GM19397 (cell line): ENCODE data around the gene VANGL1.

Experiments used
- ATAC-seq: cut with Tn5 transposase; IDR thresholded peaks from one replicate; pipeline ENCODE4 v1.9.1; 2021; ENCODE audit warnings: mild to moderate bottlenecking, moderate library complexity; ENCODE audit not compliant: unreplicated experiment

VANGL1 gene

DNA sequence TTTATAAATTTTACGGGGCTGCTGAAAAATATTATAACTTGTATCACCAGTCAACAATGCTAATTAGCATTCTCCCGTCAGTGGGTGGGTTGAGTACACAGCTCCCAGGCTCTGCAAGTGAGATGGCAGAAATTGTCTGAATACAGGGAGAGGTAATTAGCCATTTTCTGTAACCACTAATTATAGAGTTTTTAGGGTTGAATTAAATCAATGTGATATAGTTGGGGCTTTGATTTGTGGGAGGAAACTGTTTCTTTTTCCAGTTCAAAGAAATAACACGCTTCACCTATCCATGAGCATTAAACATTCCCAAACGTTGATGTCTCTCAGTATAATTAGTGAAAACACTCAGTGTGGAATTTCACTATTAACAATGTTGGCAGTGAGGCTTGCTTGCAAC, 1.5 kb downstream of the VANGL1 start:
- no peak for ATAC-seq

- ATAC-seq, result no peak
Observed at GRCh38 chr1:115643666-115644065, 1.9 kb downstream of the VANGL1 start.

DNA sequence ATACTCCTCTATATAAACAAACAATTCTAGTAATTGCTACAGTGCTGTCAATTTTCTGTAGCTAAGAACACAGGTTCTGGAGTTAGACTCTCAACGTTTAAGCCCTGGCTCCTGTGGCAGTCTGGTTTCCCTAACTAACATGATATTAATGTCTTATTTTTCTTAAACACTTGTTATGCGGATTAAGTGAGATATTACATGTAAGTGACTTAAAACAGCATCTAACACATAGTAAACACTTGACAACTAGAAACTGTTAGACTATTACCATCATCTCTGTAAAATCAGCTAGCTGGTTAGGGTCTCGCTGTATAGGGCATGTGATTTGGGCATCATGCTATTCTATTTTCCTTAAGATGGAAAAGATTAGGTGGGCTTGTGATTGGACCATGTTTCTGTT, 2.3 kb downstream of the VANGL1 start:
- ATAC-seq, result no peak

GRCh38 chr1:115647047-115647446, 5.3 kb downstream of the VANGL1 start:
- no peak for ATAC-seq

DNA sequence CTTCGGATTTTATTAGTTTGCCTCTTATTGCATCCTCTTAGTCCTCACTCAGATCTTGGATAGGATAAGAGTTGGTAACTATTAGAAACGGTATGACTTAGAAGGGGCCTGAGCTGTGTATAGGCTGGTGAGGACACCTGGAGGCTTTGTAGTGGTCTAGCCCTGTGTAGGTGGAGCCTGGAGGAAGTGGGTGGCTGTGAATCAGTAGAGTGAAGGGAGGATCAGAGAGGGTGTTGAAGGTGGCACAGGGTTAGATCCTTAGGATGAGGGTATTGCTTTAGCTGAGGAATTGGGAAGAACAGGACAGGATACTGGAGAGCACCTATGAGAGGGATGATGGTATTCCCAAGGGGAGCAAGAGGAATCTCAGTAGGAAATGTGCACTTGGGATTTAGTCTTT, 5.7 kb downstream of the VANGL1 start:
- ATAC-seq, result no peak

DNA sequence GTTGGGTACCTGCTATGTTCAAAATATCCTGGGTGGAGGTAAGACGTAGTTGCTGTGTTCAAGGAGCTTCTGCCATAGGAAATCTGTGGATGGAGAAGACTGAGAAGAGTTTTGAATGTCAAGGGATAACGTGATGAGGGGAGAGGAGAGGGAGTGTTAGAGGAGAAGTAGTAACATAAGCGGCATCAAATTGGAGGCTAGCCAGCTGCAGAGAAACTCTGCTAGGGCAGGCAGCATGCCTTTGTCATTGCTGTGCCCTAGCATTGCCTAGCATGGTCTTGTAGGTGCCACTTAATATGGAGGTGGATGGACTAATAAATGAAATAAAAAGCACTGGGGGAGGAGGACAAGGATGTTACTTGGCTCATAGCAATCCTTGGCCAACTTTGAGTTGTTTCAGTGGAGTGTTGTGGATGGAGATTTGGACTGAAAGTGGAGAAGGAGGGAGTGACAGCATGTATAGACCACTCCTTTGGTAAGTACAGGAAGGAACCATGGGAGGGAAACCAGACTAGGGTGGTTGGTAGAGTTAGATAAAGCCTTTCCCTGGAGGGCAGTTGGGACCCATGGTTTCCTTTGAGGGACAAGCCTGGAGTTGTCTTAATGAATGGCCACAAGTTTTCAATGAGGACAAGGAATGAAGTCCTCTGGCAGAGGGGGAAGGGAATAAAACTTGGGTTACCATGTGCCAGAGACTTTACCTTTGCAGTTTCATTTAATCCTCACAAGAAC, 6.3 kb downstream of the VANGL1 start:
- no peak for ATAC-seq

DNA sequence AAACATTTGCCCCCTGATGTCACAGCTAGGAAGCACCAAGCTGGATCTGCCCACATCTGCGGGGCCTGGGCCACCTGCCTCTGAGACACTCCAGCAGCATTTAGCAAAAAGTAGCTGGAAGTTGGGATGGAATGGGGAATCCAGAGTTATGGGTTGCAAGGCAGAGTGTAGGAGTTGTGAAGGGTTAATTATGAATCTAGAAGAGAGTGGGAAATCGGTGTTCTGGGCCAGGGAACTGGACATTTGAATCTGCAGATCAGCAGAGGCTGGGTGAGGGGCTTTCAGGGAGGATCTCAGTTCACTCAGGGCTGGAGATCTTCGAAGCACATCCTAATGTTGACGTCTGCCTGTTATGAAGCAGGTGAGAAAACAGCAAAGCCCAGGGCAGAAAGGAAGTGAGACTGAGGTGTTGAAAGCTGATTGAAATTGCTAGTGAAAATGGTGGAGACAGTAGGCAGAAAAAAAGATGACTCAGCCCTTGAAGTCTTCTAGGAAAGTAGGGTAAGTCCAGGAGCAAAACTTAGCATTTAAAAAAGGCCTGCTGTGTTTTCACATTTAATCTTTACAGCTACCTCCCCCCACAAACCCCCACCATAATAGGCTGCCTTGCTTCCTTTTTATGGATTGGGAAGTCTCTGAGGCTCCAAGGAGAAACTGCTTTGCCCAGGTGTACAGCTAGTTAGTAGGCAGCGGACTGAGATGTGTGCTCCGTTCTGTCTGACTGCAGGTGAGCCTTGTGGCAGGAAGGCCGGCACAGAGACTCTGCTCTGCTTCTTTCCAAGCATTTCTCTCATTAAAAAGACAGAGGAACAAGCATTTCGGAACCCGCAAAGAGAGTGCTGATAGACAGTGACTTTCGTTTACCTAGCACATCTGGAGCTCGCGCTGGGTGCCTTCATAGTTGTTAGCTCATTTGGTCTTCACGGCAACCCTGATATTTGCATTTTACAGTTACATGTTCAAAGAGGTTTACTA, 7.2 kb downstream of the VANGL1 start:
- ATAC-seq, result peak; percentile 77

DNA sequence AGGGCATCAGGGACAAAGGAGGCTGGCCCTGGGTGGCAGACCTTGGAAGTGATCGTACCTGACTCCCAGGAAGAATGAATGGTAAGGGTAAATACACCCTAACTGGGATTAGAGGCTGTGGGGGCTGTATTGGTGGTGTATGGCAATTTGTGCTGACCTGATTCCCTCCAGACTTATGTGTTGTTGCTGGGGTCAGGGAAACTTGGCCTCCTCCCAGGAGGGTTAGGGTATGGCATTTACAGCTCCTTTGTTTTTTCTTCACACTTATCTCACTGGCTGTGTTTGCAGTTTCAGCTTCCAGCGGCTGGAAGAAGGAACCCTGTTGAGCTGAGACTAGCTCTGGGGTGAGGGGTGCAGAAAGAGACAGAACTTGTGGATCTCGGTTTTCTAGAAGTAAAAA, 8.2 kb downstream of the VANGL1 start:
- no peak for ATAC-seq

GRCh38 chr1:115650961-115651360, 9.2 kb downstream of the VANGL1 start:
- no peak for ATAC-seq

- no peak for ATAC-seq
Observed at GRCh38 chr1:115651391-115651790, 9.6 kb downstream of the VANGL1 start.

DNA sequence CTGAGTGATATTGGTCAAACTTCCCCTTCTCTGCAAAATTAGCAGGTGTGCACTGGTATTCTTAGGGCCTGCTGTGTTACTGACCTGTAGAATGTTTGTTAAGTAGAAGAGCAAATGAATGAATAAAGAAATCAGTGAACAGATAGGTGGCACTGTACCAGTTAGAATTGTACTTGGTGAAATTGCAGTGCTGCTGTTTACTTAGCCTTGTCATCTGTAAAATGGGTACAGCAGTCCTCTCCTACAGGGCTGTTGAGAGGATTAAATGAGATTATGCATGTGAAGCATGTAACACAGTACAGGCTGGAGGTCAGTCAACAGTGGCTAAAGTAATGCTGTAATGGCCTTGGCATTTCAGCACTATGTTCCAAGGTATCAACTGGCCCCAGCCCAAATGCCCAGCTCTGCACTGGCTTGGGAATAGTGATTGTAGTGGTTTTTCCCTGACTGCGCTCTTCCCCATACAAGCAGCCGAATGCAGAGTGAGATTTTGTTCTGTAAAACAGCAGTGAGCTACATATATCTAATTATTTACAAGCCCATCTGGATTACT, 10.5 kb downstream of the VANGL1 start:
- ATAC-seq, result no peak

DNA sequence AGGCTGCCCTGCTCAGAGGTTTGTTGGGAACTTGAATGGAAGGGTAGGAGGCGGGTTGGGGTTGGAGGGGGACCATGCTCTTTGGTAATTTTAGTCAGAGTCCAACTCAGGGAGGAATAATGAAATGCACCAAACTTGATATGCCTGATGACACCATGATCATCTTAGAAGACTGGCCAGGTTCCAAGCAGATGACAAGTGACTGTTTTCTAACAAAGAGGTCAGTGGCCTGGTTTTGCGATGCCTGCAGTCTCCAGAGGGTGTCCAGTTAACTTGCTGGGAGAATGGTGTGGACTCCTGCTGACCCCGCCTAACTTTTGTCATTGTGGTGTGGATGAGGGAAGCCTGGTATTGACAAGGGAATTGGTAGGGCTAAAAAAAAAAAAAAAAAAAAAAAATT, 12.4 kb downstream of the VANGL1 start:
- ATAC-seq, result no peak

- ATAC-seq, result no peak
Observed at GRCh38 chr1:115654663-115655305, 13.0 kb downstream of the VANGL1 start.

GRCh38 chr1:115655306-115655663, 13.5 kb downstream of the VANGL1 start:
- no peak for ATAC-seq

DNA sequence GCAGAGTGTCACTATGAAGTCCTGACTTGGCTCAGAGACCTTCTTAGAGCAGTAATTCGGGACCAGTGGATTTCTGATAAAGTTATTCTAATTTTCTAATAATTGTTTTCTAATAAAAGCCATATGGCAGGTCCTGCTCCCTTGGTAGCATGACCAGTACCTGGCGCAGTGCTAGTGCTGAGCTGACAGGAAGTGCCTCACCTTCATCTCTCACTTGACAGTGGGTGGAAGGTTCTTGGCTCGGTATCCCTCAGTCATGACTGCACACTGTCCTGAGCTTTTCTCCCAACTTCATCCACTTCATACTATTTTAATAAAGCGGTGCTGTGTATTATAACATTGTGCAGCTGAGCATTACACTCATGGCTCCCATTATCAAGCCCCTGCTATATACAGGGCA, 14.1 kb downstream of the VANGL1 start:
- ATAC-seq, result no peak

DNA sequence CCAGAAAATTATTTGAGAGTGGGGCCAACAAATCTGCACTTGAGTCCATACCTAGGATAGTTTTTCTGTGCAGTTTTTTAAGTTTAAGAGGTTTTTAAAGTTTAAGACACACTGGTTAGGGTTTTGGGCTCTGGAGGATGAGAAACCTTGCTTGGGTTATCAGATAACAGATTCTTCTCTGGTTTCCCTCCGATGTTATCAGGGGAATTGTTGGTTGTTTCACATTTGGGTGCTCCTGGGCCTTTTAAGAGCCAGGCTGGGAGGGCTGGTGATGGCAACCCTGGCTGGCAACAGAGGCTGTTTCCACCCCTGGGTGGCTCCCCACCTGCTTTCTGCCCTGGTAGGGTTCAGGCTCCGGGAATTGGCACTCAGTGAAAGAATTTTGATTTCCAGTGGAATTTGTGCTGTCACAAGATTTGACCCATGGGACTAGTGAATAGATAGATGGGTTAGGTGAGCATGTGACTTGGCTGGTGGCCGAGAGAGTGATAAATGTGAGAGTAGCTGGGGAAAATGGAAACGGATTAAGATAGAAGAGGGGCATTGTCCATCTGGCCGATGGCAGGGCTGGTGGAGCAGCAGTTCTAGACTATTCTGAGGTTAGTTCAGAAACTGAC, 14.8 kb downstream of the VANGL1 start:
- no peak for ATAC-seq

DNA sequence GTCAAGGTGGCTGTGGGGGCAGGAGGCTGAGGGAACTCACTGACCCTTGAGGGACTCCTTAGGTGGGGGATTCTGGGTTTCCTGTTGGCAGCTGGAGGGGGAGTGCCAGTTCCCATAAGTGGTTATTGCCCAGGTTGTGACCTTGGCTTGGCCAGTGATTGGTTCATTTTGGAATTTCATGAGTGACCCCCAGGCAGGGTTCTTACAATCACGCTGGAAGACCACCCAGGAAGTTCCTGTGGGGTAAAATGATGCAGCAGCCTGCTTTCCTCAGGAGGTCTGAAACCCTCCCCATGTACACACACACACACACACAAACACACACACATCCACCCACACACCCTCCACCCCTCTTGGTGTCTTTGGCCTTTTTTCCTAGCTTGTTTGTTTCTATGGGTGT, 16.9 kb downstream of the VANGL1 start:
- no peak for ATAC-seq

DNA sequence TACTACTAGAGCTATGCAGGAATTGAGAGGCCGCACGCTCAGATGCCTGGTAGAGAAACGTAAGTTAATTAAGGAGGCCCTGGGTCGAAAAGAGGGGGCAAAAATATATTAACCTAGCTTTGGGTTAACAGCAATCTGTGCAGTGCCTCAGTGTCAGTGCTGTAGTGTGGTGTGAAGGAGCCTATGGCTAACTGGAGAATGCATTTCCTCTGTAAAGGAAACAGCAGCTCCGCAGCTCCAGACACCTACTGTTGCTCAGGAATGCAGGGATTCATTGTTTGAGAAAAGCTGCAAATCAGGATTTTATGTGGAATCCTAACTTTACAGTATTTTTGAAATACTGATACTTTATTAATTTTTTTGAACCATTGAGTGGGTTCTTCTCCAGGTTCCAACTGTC, 18.4 kb downstream of the VANGL1 start:
- no peak for ATAC-seq

DNA sequence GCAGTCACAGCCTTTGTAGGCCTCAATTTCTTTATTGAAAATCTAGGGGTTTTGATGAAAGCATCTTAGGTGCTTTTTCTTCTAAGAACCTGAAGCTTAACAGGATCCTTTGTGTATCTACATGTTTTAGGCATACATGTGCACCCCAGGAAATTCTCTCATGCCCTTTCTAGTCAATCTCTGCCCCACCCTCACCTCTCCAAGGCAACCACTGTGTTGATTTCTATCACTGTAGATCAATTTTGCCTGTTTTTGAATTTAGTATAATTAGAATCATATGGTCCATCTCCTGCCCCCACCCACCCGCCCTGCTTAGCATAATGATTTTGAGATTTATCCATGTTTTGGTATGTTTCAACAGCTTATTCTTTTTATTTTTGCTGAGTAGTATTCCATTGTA, 19.4 kb downstream of the VANGL1 start:
- no peak for ATAC-seq

GRCh38 chr1:115665319-115666096, 23.7 kb downstream of the VANGL1 start:
- no peak for ATAC-seq
